Keratinocyte (primary cell): ENCODE data around the gene MIPOL1.

Experiments used
- CTCF ChIP-seq, 3 experiments: IDR thresholded peaks in 1 of 3; conservative IDR thresholded peaks in 1 of 3; optimal IDR thresholded peaks in 1 of 3; 2 replicates in 2 of 3; 3 replicates in 1 of 3; pipeline versions ENCODE3 to v1.5.1; 2011; ENCODE audit warnings: low read length in 3 of 3, mild to moderate bottlenecking in 3 of 3, moderate library complexity in 2 of 3, control low read depth in 1 of 3, inconsistent platforms in 1 of 3; ENCODE audit not compliant: insufficient read depth in 2 of 3; ENCODE audit errors: extremely low read depth in 1 of 3
- EZH2 ChIP-seq: IDR thresholded peaks from one replicate; pipeline ENCODE4 v1.6.1; 2012; ENCODE audit warnings: inconsistent platforms, mild to moderate bottlenecking, low read length, moderate library complexity

- TF ChIP-seq CTCF (optimal IDR thresholded peaks at IDR 0.05 in 1 of 3, IDR thresholded peaks at IDR 0.05 in 1 of 3, conservative IDR thresholded peaks at IDR 0.05 in 1 of 3; ENCODE audit: extremely low read depth in 1 of 3, insufficient read depth in 2 of 3, low read length in 3 of 3) (no peak), EZH2 (no peak)
Measured at GRCh38 chr14:37422748-37423147, 225.0 kb downstream of the MIPOL1 start.
